Uterine smooth muscle cell (primary cell): ENCODE results near the gene THAP4. TPM values are rescaled to one million over a fixed set of nuclear protein-coding genes. Genes with fewer than 3 reads are reported as not detected.

ENCODE experiments used
- total RNA-seq: library from RNA; depleted of rRNA; stranded (reverse); fragments of >200 nt; gene quantifications from 2 replicates; pipeline ENCODE4 v1.2.3, GENCODE V29; 2014

Gene THAP4
- total RNA-seq = 44.4 and 47.7 TPM in 2 replicates

GRCh38 chr2:241637018-241637794, at the start of gene THAP4, which contains the start of gene ATG4B:
THAP4 (minus strand) TSS chr2:241637158; CDS start chr2:241637017, 141 bp downstream.
ATG4B (plus strand) TSS chr2:241637693; CDS start chr2:241637715, 22 bp downstream.

GRCh38 chr2:241558532-241559322, 78.2 kb downstream of the THAP4 start, which contains the start of gene BOK:
BOK (plus strand) TSS chr2:241558745; CDS start chr2:241559484, 739 bp downstream.

Other genes starting within 250 kb of the THAP4 start
- gene STK25, start 128.6 kb downstream of the THAP4 start, total RNA-seq = 170 and 196 TPM in 2 replicates
- 10.6 and 13.6 TPM in 2 replicates for gene BOK, start 78.4 kb downstream of the THAP4 start, total RNA-seq
- gene ATG4B, start 535 bp upstream of the THAP4 start, total RNA-seq = 54.0 and 78.8 TPM in 2 replicates
- gene DTYMK, start 49.7 kb upstream of the THAP4 start, total RNA-seq = 32.7 and 83.3 TPM in 2 replicates
- gene ING5, start 64.9 kb upstream of the THAP4 start, total RNA-seq = 23.4 and 26.9 TPM in 2 replicates
- gene D2HGDH, start 97.5 kb upstream of the THAP4 start, total RNA-seq = 22.7 and 28.5 TPM in 2 replicates
- gene GAL3ST2, start 139.7 kb upstream of the THAP4 start, total RNA-seq = 0.25 and 0.44 TPM in 2 replicates
- gene NEU4, start 172.0 kb upstream of the THAP4 start, total RNA-seq = 0.50 TPM in 1 of 2 replicates, not detected in the other
- gene PDCD1, start 221.7 kb upstream of the THAP4 start, total RNA-seq = not detected in 2 replicates
- gene RTP5, start 232.6 kb upstream of the THAP4 start, total RNA-seq = not detected in 2 replicates